Measurements from ENCODE around the gene BMP8A.

Gene BMP8A

DNA sequence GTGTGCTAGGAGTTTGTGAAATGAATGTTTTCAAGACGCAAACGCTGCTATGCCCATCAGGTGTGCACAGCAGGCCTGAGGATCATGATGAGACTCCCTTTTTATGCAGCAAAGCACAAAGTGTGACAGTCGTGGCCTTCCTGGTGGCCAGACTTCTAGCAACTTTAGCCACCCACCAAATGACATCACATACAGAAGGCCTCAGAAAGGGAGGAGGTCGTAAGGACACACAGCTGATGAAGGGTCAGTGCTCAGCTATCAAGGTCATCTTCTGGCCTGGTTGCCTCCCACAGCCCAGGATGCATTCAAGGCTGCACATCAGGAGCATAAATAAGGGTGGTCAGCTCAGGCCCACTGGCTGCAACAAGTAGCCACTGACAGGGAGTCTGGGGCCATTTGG, 36.6 kb downstream of the BMP8A start:
- TF ChIP-seq, protein P1, sequence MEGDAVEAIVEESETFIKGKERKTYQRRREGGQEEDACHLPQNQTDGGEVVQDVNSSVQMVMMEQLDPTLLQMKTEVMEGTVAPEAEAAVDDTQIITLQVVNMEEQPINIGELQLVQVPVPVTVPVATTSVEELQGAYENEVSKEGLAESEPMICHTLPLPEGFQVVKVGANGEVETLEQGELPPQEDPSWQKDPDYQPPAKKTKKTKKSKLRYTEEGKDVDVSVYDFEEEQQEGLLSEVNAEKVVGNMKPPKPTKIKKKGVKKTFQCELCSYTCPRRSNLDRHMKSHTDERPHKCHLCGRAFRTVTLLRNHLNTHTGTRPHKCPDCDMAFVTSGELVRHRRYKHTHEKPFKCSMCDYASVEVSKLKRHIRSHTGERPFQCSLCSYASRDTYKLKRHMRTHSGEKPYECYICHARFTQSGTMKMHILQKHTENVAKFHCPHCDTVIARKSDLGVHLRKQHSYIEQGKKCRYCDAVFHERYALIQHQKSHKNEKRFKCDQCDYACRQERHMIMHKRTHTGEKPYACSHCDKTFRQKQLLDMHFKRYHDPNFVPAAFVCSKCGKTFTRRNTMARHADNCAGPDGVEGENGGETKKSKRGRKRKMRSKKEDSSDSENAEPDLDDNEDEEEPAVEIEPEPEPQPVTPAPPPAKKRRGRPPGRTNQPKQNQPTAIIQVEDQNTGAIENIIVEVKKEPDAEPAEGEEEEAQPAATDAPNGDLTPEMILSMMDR (IDR thresholded peaks at IDR 0.05; ENCODE audit: insufficient read depth, low read length, poor library complexity, severe bottlenecking), result no peak
- Histone ChIP-seq H3K36me3 (ENCODE audit: control insufficient read depth, insufficient read depth, low read length) (peaks cover 13% of the 10 kb centered on the region), H3K27me3 (replicated peaks; ENCODE audit: control insufficient read depth, insufficient read depth, low read length) (no peaks in the 10 kb centered on the region), H3K4me3 (replicated peaks; ENCODE audit: low read depth, low read length) (no peak overlapping the region)
- no peak for DNase-seq (ENCODE audit: extremely low read depth, insufficient read length)

DNA sequence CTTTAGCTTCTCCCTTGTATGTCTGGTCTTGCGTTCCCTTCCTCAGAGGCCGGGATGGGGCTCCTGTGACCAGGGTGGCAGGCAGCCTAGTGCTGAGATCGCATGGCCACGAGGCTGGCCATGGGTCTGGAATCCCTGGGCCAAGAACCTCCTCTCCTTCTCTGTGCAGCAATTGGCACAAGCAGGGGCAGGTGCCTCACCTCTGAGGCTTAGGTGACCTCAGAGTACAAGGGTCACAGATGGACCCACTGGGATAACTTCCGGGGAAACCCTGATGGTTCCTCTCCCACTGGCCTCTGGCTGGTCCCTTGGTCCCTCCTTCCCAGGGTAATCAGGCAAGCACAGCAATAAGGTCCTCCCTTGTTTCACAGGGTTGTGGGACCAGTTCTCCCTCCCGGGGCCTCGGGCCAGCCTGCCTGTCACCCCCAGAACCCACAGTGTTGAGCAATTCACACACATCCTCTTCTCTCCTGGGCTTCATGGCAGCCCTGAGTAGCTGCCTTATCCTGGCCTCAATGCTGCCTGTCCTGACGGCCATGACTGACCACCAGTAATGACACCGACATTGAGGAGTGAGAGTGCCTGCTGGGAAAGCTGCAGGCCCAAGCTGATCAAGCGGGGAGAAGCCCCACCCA, 38.6 kb downstream of the BMP8A start:
- H3K36me3 ChIP-seq (ENCODE audit: control insufficient read depth, insufficient read depth, low read length), result peaks cover 12% of the 10 kb centered on the region
- TF ChIP-seq, protein P1 (IDR thresholded peaks at IDR 0.05; ENCODE audit: insufficient read depth, low read length, poor library complexity, severe bottlenecking), result no peak

DNA sequence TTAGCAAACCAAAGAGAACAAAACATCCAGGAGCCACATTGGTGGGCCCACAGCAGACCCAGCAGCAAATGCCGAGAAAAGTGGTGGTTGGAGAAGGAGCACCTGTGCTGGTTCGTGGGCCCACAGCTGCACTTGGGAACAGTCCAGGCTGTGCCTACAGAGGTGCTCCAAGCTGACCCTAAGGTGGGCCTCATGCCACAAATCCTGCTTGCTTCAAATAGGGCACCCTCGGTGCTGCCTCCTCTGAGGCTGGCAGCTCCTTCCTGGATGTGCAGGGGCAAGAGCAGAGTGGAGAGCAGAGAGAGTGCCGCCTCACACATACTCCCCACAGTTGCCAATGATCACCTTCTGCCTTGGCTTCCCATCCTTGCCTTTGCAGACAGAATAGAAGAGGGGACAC, 40.1 kb downstream of the BMP8A start:
- TF ChIP-seq, protein P1 (IDR thresholded peaks at IDR 0.05; ENCODE audit: insufficient read depth, low read length, poor library complexity, severe bottlenecking), result no peak
- no peak for DNase-seq (ENCODE audit: extremely low read depth, insufficient read length)
- Histone ChIP-seq H3K36me3 (ENCODE audit: control insufficient read depth, insufficient read depth, low read length) (peaks cover 11% of the 10 kb centered on the region), H3K27me3 (replicated peaks; ENCODE audit: control insufficient read depth, insufficient read depth, low read length) (no peaks in the 10 kb centered on the region), H3K4me3 (replicated peaks; ENCODE audit: low read depth, low read length) (no peak overlapping the region)

More for the DNA sequence above, 38.6 kb downstream of the BMP8A start:
- Histone ChIP-seq H3K27me3 (replicated peaks; ENCODE audit: control insufficient read depth, insufficient read depth, low read length) (no peaks in the 10 kb centered on the region), H3K4me3 (replicated peaks; ENCODE audit: low read depth, low read length) (no peak overlapping the region)
- no peak for DNase-seq (ENCODE audit: extremely low read depth, insufficient read length)

DNA sequence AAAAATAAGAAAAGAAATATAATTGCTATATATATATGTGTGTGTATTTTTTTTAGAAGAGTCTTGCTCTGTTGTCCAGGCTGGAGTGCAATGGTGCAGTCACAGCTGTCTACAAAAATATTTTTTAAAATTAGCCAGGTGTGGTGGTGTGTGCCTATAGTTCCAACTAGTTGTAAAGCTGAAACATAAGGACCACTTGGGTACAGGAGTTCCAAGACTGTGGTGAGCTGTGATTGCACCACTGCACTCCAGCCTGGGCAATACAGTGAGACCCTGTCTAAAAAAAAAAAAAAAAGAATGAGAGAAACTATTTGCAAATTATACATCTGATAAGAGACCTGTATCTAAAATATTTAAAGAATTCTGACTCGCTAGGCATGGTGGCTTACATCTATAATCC, 42.0 kb downstream of the BMP8A start:
- H3K36me3 ChIP-seq (ENCODE audit: control insufficient read depth, insufficient read depth, low read length), result peaks cover 4% of the 10 kb centered on the region
- no peak overlapping the region for H3K4me3 ChIP-seq (replicated peaks; ENCODE audit: low read depth, low read length)
- no peaks in the 10 kb centered on the region for H3K27me3 ChIP-seq (replicated peaks; ENCODE audit: control insufficient read depth, insufficient read depth, low read length)
- DNase-seq (ENCODE audit: extremely low read depth, insufficient read length), result no peak
- TF ChIP-seq, protein P1 (IDR thresholded peaks at IDR 0.05; ENCODE audit: insufficient read depth, low read length, poor library complexity, severe bottlenecking), result no peak

DNA sequence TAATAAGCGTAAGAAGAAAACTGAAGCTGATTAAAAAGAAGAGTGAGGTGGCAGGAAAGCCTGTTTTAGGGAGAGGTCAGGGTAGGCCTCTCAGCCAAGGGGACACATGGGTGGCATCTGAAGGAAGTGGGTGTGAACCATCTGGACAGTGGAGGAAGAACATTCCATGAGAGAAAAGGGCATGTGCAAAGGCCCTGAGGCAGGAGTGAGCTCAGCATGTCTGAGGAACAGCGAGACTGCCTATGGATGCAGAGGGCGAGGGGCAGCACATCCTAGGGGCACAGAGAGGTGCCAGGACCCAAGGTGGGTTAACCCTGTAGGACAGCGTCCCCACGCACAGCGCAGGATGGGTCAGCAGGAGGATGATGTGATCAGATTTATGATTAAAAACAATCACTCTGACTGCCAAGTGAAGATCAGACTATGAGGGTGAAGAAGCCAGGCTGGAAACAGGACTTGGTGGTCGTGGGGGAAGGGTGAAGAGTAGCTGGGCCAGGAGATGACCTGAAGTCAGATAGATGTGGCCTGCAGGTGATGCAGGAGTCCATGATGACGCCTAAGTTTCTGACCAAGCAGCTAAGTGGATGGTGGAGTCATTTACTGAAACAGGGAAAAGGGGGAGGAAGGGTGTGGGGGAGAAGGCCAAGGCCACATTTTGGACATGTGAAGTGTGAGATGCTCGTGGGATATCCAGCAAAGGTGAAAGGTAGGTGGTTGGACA, 47.3 kb downstream of the BMP8A start:
- H3K4me3 ChIP-seq (replicated peaks; ENCODE audit: low read depth, low read length), result no peak overlapping the region
- DNase-seq (ENCODE audit: extremely low read depth, insufficient read length), result no peak
- H3K36me3 ChIP-seq (ENCODE audit: control insufficient read depth, insufficient read depth, low read length), result peaks cover 14% of the 10 kb centered on the region
- TF ChIP-seq, protein P1 (IDR thresholded peaks at IDR 0.05; ENCODE audit: insufficient read depth, low read length, poor library complexity, severe bottlenecking), result no peak
- no peaks in the 10 kb centered on the region for H3K27me3 ChIP-seq (replicated peaks; ENCODE audit: control insufficient read depth, insufficient read depth, low read length)
